SKM-1 (cell line): ENCODE data around the gene ETAA1.

Experiments
- DNase-seq: peaks from one replicate; lab custom pipeline; 2025; ENCODE audit not compliant: unreplicated experiment; lab: John Stamatoyannopoulos, UW

Gene ETAA1

DNA sequence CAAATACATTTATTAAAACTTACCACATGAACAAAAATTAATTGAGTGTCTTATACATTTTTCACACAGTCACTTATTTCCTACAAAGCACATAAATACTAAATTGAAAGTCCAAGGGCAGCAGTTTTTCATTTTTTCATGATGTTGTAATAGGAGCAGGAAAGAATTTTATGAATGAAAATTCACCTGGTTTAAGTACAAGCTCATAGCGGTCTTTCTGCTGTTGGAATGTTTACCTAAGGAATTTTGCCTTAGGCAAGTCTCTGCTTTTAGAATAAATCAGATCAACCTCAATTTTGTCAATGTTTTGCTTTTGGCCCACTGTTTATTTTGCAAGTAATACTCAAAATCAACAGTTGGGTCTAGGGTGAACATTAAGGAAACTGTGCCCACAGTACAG lies 40.0 kb downstream of the ETAA1 start:
- no peak for DNase-seq

DNA sequence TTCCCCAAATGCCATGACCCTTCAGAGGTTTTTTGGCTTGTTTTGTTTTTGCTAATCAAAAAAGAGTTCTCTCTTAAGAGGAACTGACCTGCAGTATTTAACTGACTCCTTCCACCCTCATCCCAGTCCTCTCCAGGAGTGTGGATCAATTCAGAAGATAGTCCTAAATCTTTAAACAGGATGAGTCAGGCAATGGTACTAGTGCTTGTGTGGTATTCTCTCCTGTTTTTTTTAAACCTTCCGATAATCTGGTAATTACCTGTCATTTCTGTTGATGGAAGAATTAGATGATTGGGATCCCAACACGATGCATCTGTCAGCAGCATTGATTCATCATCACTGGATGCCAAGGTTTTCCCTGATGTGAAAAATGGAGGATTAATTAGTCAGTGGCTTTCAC lies 41.2 kb downstream of the ETAA1 start:
- no peak for DNase-seq

DNA sequence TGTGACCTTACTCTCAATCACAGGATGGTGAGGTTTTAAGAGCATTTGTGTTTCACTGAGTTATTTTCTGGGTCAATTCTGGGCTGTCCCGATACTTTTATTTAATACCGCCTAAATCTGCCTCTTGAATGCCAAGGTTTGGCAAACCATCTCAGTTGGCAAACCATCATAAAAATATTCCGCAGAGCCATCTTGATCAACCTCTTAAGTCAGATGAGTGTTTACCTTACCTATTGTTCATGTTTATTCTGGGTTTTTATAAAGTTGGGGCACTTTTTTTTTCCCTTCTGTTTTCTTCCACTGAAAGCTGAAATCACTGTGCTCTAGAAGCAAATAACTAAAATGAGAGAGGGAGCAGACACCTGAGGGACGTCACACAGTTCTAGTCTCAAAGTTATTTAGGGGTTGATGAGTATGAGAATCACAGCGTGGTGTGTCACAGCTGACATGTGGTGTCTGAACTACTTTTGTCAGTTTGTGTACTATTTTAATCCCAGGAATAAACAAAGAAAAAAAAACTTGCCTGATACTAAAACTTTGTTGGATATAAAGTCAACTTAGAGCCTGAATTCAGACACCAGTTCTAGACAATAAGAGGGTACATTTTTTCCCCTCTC lies 48.6 kb downstream of the ETAA1 start:
- DNase-seq: no peak

DNA sequence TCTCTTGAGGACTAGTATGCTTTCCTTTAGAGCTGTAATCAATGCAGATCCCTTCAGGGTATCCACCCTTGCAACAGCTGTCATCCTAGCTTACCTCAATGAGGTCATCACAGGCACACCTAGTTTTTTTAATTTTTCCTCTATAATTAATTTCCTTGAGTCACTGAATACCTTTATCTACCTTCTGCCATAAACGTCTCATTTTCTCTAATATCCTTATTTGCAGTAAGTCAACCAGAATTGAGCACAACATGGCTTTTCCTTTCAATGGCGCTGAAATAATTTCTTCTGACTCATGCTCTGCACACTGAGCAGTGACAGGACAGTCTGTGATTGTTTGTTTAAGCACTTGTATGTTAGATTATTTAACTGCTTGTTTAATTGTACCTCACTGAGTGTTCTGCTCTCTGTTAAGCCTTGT lies 49.4 kb downstream of the ETAA1 start:
- DNase-seq: no peak

DNA sequence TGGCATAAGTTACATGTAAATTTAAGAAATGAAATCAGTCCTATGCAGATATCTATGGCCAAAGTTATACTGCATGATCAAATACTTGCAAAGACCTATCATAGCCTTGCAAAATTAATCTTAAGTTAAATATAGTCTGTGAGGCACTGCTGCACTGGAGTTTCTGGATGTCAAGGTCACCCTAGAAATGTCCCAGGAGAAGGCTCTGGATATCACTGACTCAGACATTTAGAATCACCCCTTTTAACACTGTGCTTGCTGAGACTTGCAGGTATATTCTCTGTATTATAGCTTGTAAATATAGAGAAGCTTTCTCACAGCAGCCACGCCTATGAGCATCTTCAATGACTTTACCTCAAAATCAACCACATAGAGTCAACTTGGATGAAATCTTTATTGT lies 51.5 kb downstream of the ETAA1 start:
- DNase-seq: no peak

DNA sequence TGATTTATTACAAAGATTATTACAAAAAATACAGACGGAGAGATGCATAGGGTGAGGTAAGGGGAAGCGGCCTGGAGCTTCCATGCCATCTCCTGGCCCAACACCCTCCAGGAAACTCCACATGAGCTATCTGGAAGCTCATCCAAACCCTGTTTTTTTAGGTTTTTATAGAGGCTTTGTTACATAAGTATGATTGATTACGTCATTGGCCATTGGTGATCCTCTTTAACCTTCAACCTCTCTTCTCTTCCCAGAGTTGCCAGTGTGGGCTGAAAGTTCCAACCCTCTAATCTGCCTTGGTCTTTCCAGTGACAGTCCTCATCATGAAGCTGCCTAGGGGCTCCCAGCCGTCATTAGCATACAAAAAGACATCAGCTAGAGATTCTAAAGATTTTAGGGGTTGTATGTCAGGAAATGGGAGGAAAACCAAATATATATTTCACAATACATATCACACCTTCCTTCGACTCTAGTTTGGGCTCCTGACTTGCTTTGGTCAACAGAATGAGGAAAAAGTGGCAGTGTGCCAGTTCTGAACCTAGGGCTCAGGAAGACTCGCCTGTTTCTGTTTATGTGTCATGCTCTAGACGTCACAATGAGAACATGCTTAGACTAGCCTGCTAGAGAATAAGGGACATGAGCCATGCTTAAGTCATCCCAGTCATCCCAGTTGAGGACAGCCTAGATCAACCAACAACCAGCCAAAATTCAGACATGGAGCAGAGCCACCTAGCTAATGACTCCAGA lies 54.1 kb downstream of the ETAA1 start:
- no peak for DNase-seq

DNA sequence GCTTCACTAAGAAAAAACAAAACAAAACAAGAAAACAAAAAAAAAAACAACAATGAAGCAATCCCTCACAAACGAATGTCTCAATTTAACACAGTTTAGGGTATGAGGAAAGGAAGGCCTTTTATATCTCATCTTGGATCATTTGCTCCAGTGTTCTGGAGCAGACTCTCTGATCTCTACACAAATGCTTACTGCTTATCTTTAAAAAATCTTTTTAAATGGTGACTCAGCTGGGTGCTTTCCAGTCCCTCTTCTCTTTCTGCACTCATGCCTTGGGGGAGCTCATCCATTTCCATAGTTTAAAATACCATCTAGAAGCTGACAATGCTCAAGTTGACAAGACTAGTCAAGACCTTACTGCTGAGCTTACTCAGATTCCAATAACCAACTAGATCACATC lies 56.2 kb downstream of the ETAA1 start:
- DNase-seq: no peak

DNA sequence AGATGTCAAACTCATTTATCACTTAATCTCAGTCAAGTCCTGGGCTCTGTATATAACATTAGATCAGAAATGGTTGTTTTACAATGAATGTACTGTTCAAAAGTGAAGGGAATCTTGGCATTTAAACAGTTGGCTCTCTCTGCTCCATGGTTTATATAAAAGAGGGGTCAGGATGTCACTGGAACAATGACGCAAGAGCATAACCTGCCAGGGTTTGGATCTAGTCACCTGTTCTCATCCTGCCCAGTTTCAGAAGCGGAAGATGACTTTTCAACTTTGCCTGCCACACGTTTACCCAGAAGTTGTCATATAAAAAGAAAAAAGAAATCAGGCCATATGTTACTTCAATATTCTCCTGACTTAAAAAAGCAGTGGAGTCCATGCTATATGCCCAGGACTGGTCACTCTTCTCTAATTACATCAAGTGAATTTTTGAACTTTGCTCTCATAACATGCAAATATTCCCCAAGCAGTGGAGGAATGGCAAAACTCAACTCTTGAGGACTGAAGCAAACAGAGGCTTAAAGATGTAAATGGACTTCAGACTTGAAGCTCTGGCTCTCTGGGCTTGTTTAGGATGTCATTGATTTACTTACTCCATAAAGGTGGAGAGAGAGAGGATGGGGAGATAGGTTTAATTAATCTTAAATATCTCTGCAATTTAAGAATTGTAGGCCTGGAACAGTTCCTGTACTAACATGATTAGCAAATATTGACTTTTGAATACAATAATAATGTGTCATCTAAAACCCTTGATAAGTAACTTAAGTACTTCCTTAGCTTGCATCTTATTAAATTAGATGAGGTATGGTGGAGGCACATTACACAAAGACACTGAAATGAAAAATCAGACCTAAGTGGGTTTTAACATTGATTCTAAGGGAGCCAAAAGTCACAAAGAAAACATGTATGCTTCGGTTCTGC lies 58.3 kb downstream of the ETAA1 start:
- DNase-seq: no peak

DNA sequence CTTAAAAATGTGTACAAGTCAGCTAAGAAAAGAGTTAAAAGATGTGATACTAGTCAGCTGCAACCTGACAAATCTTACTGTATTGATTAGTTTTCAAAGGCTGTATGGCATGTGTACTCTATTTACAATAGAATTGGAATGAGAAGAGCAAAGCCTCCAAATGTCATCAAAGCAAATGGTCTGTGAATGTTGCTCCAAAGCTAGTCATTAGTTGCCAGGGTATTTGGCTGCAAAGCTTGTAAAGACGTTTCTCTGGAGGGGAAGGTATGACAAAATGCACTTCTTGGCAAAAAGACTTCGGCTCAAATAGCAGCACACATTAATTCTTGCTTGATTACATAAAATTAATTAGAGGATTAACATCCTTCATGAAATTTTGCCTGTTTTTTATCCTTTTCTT lies 59.3 kb downstream of the ETAA1 start:
- DNase-seq: no peak

DNA sequence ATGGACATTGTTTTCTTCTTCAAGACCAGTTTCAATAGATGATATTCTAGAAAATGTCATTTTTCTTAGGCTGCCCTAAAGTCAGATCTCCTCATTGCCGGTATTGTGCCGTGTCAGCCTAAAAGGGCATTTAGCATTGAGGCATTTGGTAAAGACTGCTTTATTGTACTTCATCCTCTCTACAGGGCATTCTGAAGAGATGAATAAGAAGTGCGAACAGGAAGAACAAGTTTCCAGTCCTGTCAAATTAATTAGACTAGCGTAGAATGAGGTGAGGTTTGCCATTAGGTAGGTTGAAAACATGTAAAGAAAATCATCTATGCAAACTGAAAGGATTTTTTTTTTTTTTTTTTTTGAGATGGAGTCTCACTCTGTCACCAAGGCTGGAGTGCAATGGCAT lies 60.6 kb downstream of the ETAA1 start:
- DNase-seq: no peak

DNA sequence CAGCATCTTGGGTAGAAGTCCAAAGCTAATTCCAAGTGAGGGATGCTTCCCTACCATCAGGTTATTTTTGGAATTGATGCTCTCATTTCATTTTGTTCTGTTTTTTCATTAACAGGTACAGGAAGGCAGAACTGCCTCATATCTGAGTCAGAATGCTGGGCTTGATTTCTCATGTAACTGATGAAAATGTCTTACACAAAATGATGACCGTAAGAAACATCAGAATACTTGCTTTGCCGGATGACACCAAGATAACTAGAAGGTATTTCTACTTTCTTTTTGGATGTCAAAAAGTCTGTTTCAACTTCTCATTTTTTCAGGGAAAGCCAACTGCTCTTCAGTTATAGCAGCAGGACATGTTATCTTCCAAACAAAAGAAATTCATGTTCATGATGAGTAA lies 62.6 kb downstream of the ETAA1 start:
- no peak for DNase-seq
